Bronchial epithelial cell (primary cell): Measurements from ENCODE around the gene DYRK1A. TPM values are rescaled to one million over a fixed set of nuclear protein-coding genes. Genes with fewer than 3 reads are reported as not detected.

Experiments used
- DNase-seq: peaks from one replicate; pipeline ENCODE4 v3.0.0-alpha.2; 2010; ENCODE audit warnings: low read depth
- FAIRE-seq: peaks from 2 replicates; lab custom pipeline; 2011; peaks lifted over from hg19 to GRCh38; lab: Jason Lieb, UNC
- H3K27me3 ChIP-seq: 2 replicates; pipeline ENCODE4 v1.5.1; 2011; ENCODE audit warnings: low read length; ENCODE audit not compliant: control insufficient read depth, insufficient read depth
- H3K36me3 ChIP-seq: 2 replicates; pipeline ENCODE4 v1.5.1; 2011; ENCODE audit warnings: low read length; ENCODE audit not compliant: control insufficient read depth, insufficient read depth
- H3K4me3 ChIP-seq: 2 replicates; pipeline ENCODE4 v1.5.1; 2011; ENCODE audit warnings: mild to moderate bottlenecking, low read depth, low read length, control low read depth
- CTCF ChIP-seq: IDR thresholded peaks from 2 replicates; pipeline ENCODE4 v1.5.1; 2011; ENCODE audit warnings: mild to moderate bottlenecking, moderate library complexity, low read length, control low read depth, inconsistent platforms; ENCODE audit not compliant: insufficient read depth, severe bottlenecking
- total RNA-seq: library from RNA; depleted of rRNA; stranded (reverse); fragments of >200 nt; gene quantifications from 2 replicates; pipeline ENCODE4 v1.2.1, GENCODE V29; 2014

The DYRK1A gene
- total RNA-seq, 1 donor from 2014 or later, result 51.1 TPM

- no peak overlapping the region for H3K4me3 ChIP-seq
- no peaks in the 10 kb centered on the region for H3K27me3 ChIP-seq
- DNase-seq (no peak), FAIRE-seq (no peak)
- no peak for TF ChIP-seq CTCF
- H3K36me3 ChIP-seq, result peaks cover 2% of the 10 kb centered on the region
These were observed 106.0 kb downstream of the DYRK1A start for GRCh38 chr21:37472581-37472980.

- DNase-seq (no peak), FAIRE-seq (no peak)
- TF ChIP-seq CTCF, result no peak
- no peak overlapping the region for H3K4me3 ChIP-seq
- peaks cover 2% of the 10 kb centered on the region for H3K36me3 ChIP-seq
- H3K27me3 ChIP-seq, result no peaks in the 10 kb centered on the region
These were observed 106.9 kb downstream of the DYRK1A start for GRCh38 chr21:37473491-37473890.

DNA sequence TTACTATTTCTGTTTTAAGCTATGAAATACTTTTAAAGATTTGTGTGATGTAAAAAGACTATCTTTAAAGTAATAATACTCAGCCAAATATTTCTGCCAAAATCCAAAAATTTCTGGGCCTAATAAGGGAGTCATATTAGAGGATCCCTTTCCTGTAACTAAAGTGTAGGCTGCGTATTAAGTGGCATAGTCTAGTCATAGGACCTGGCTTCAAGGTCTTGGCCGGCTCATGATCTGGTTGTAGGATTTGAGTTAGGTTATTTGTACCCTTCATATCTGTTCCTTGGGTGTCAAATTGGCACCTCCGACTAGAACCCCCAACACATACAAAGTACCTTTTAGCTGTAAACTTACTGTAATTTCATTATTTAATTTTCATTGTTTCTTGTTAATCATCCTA lies 107.8 kb downstream of the DYRK1A start:
- DNase-seq (no peak), FAIRE-seq (no peak)
- no peaks in the 10 kb centered on the region for H3K27me3 ChIP-seq
- peaks cover 2% of the 10 kb centered on the region for H3K36me3 ChIP-seq
- no peak for TF ChIP-seq CTCF
- H3K4me3 ChIP-seq, result no peak overlapping the region

- Histone ChIP-seq H3K4me3 (no peak overlapping the region), H3K36me3 (peaks cover 3% of the 10 kb centered on the region), H3K27me3 (no peaks in the 10 kb centered on the region)
- no peak for DNase-seq
- TF ChIP-seq CTCF, result no peak
- FAIRE-seq, result no peak
These were observed 108.8 kb downstream of the DYRK1A start for GRCh38 chr21:37475186-37475868.

- DNase-seq (no peak), FAIRE-seq (no peak)
- H3K36me3 ChIP-seq, result peaks cover 4% of the 10 kb centered on the region
- no peak for TF ChIP-seq CTCF
- H3K27me3 ChIP-seq, result no peaks in the 10 kb centered on the region
- no peak overlapping the region for H3K4me3 ChIP-seq
These were observed 112.2 kb downstream of the DYRK1A start for GRCh38 chr21:37478794-37479193.

GRCh38 chr21:37483776-37484175 lies 117.2 kb downstream of the DYRK1A start:
- TF ChIP-seq CTCF, result no peak
- Histone ChIP-seq H3K36me3 (peaks cover 3% of the 10 kb centered on the region), H3K27me3 (no peaks in the 10 kb centered on the region), H3K4me3 (no peak overlapping the region)
- no peak for FAIRE-seq
- DNase-seq, result no peak
